Panc1 (cell line): ENCODE measurements around the gene HMGN4. TPM values are rescaled to one million over a fixed set of nuclear protein-coding genes. Genes with fewer than 3 reads are reported as not detected.

Experiments
- ATAC-seq: fragments of 200-7000 bp; cut with Tn5 transposase; 2 replicates; pipeline ENCODE4 v1.9.1; 2020; ENCODE audit warnings: mild to moderate bottlenecking, moderate library complexity
- BruUV-seq: library from RNA; stranded (reverse); fragments of 400-500 nt; replicated peaks from 2 replicates; lab custom pipeline; 2021; lab: Mats Ljungman, UMichigan
- CTCF ChIA-PET: fragments of 300-600 bp; sonication (Branson Sonifier 250); formaldehyde crosslinking; loops from one replicate; lab custom pipeline; 2022; ENCODE audit warnings: antibody characterized with exemption; lab: Charles Lee
- POLR2A ChIA-PET: fragments of 300-600 bp; sonication (Branson Sonifier 250); formaldehyde crosslinking; loops from one replicate; lab custom pipeline; 2022; ENCODE audit warnings: antibody characterized with exemption; lab: Charles Lee
- DNase-seq: peaks from one replicate; pipeline ENCODE4 v3.0.0-alpha.2; 2010; ENCODE audit warnings: low read depth, low spot score
- H3K27ac ChIP-seq: 2 replicates; pipeline ENCODE4 v1.5.1; 2011; ENCODE audit warnings: mild to moderate bottlenecking, low read length, inconsistent platforms
- H3K27me3 ChIP-seq: fragments of 200-500 bp; sonication (Bioruptor generic); 2 replicates; pipeline ENCODE4 v1.6.0; 2014; ENCODE audit warnings: low read length, inconsistent platforms; ENCODE audit not compliant: control insufficient read depth, insufficient read depth
- H3K36me3 ChIP-seq: fragments of 200-500 bp; sonication (Bioruptor generic); 2 replicates; pipeline ENCODE4 v1.5.1; 2014; ENCODE audit warnings: inconsistent platforms, mild to moderate bottlenecking, low read length, moderate library complexity; ENCODE audit not compliant: control insufficient read depth, insufficient read depth
- H3K4me1 ChIP-seq: 2 replicates; pipeline ENCODE4 v1.5.1; 2011; ENCODE audit warnings: inconsistent platforms, mild to moderate bottlenecking, low read length, moderate library complexity; ENCODE audit not compliant: control insufficient read depth, insufficient read depth
- H3K4me3 ChIP-seq, 2 experiments: 2 replicates each; pipeline ENCODE4 v1.5.1; 2011 to 2012; ENCODE audit warnings: low read depth in 2 of 2, low read length in 2 of 2, mild to moderate bottlenecking in 2 of 2, inconsistent platforms in 1 of 2, moderate library complexity in 1 of 2
- H3K9me3 ChIP-seq: fragments of 200-500 bp; sonication (Bioruptor generic); 2 replicates; pipeline ENCODE4 v1.5.1; 2014; ENCODE audit warnings: low read depth, mild to moderate bottlenecking, inconsistent platforms, low read length, moderate library complexity; ENCODE audit not compliant: control insufficient read depth, insufficient read depth
- CTCF ChIP-seq: fragments of 450-650 bp; IDR thresholded peaks from 2 replicates; pipeline ENCODE4 v1.5.1; 2017; ENCODE audit warnings: mild to moderate bottlenecking
- POLR2AphosphoS5 ChIP-seq: IDR thresholded peaks from 2 replicates; pipeline ENCODE4 v1.6.1; 2012; ENCODE audit warnings: mild to moderate bottlenecking, low read depth, low read length, moderate library complexity
- REST ChIP-seq, 2 experiments: IDR thresholded peaks; 2 replicates each; pipeline ENCODE4 v1.6.1; 2011 to 2012; ENCODE audit warnings: low read depth in 2 of 2, control low read depth in 1 of 2, low read length in 1 of 2, mild to moderate bottlenecking in 1 of 2, moderate library complexity in 1 of 2; ENCODE audit not compliant: insufficient read depth in 1 of 2
- SIN3A ChIP-seq: IDR thresholded peaks from 2 replicates; pipeline ENCODE4 v1.6.1; 2012; ENCODE audit warnings: low read depth, mild to moderate bottlenecking, low read length, moderate library complexity, borderline replicate concordance; ENCODE audit not compliant: insufficient read depth
- TCF7L2 ChIP-seq: IDR thresholded peaks from 2 replicates; pipeline ENCODE4 v1.6.1; 2011; ENCODE audit warnings: mild to moderate bottlenecking, low read depth, low read length, inconsistent platforms
- in situ Hi-C: cut with HindIII; loops from 2 replicates; pipeline ENCODE4 v1.10.0; 2016; ENCODE audit warnings: low sequenced_read_pairs, low pct_unique_long_range_greater_than_20kb
- intact Hi-C: fragments of 100-400 bp; cut with micrococcal nuclease; formaldehyde crosslinking; loops from one replicate; pipeline ENCODE4 v1.10.0; 2022; ENCODE audit not compliant: unreplicated experiment
- total RNA-seq: library from RNA; stranded (reverse); gene quantifications from one replicate; pipeline ENCODE4 v1.2.1, GENCODE V29; 2021; ENCODE audit not compliant: unreplicated experiment

Gene HMGN4
- total RNA-seq, 1 experiment from 2014 or later: 60.5 TPM

DNA sequence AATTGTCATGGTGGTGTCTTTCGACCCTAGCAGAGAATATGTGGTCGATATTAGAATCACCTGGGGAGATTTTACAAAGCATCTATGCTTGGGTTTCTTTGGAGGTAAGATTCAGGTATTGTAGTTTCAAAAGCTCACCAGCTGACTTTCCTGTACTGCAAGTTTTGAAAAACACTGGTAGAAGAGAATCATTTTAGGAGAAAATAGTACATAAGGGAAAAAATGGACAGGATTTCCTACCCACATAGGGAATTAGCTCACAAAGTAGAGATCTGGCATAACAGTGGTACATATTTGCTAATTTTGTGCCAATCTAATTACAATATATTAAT lies 31.2 kb downstream of the HMGN4 start:
- no peaks in the 10 kb centered on the region for H3K27me3 ChIP-seq
- peaks cover 9% of the 10 kb centered on the region; the same call in 1 of the 2 replicates for H3K4me1 ChIP-seq
- H3K4me3 ChIP-seq: peak overlapping the region; percentile 69 to 82
- H3K36me3 ChIP-seq: no peaks in the 10 kb centered on the region
- TF ChIP-seq POLR2AphosphoS5: no peak
- TF ChIP-seq SIN3A: no peak
- peak; percentile 42 for TF ChIP-seq CTCF
- no TSS peak for BruUV-seq
- intact Hi-C loops: loop anchor here (2.0 kb wide), 1 partner anchor 15 kb away; no protein-coding TSS in a partner anchor
- ATAC-seq (no peak), DNase-seq (no peak)
- H3K27ac ChIP-seq: 0 out of 2 replicates have a peak overlapping the region, but pooled peaks have one; percentile 63
- in situ Hi-C loops: no loop called here
- ChIA-PET POLR2A (interaction anchor here (0.6 kb wide), 1 partner anchor 13 kb away, joined by 8 read pairs; no protein-coding TSS in a partner anchor), CTCF (interaction anchor here (0.6 to 1.8 kb wide), 6 partner anchors 26 to 244 kb away, joined by 3 to 6 read pairs (median 4); no protein-coding TSS in a partner anchor)
- H3K9me3 ChIP-seq: no peaks in the 10 kb centered on the region

- no peak overlapping the region for H3K4me3 ChIP-seq
- H3K27me3 ChIP-seq: no peaks in the 10 kb centered on the region
- in situ Hi-C loops: no loop called here
- no peak overlapping the region for H3K27ac ChIP-seq
- DNase-seq (no peak), ATAC-seq (no peak)
- peaks cover 9% of the 10 kb centered on the region; the same call in 1 of the 2 replicates for H3K4me1 ChIP-seq
- H3K9me3 ChIP-seq: no peaks in the 10 kb centered on the region
- TF ChIP-seq TCF7L2: no peak
- TF ChIP-seq CTCF: no peak
- no peak for TF ChIP-seq SIN3A
- TF ChIP-seq REST (IDR thresholded peaks at IDR 0.05; ENCODE audit: insufficient read depth in 1 of 2, low read depth in 2 of 2, low read length in 1 of 2): no peak
- TF ChIP-seq POLR2AphosphoS5: no peak
- H3K36me3 ChIP-seq: no peaks in the 10 kb centered on the region
- ChIA-PET POLR2A (no interaction called here), CTCF (interaction anchor here (1.8 kb wide), 1 partner anchor 25 kb away, joined by 4 read pairs; no protein-coding TSS in a partner anchor)
- no TSS peak for BruUV-seq
- intact Hi-C loops: loop anchor here (10.0 kb wide), 1 partner anchor 665 kb away; no protein-coding TSS in a partner anchor
These were observed 32.1 kb downstream of the HMGN4 start for GRCh38 chr6:26570027-26570809.
